Measurements from ENCODE around the gene S1PR4.
A peak's percentile ranks its signal among the peaks of the same experiment; 100 is the strongest.
"Not testable (repeated sequence)": the region's sequence is repeated elsewhere in the genome, so short reads cannot be mapped to it uniquely, and the experiment has no call there.

S1PR4 gene

DNA sequence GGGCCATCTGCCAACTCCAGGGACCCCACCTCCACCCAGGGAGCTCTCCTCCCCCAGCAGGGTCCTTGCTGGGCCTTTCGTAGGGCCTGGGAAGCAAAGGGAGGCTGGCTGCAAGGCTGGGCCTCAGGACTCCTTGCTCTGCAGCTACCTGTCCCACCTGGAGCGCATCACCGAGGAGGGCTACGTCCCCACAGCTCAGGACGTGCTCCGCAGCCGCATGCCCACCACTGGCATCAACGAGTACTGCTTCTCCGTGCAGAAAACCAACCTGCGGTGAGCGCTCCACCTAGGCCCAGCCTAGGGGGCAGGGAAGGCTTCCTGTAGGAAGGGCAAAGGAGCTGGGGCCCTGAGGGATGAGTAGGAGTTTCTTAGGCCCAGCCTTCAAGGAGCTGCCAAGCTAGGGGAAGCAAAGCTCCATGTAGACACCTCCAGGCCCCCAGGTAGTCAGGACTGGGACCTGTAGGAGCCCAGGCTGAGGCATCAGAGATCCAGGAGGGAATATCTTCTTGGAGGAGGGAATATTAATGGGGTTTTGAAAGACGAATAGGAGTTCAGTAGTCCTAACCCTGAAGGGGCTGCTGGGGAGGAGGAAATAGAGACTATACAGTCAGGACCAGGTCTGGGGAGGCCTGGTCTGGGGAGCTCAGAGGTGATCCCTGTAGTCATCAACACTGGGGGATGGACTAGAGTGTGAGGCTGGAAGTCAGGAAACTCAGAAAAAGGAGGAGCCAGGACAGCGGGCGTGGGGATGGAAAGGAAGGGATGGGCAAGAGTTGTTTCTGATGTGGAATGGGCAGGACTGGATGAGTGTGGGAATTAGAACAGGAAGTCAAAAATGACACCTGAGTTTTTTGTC, 26.8 kb upstream of the S1PR4 start:
- DNase-seq (ENCODE audit: low spot score) (no peak), FAIRE-seq (no peak)

DNA sequence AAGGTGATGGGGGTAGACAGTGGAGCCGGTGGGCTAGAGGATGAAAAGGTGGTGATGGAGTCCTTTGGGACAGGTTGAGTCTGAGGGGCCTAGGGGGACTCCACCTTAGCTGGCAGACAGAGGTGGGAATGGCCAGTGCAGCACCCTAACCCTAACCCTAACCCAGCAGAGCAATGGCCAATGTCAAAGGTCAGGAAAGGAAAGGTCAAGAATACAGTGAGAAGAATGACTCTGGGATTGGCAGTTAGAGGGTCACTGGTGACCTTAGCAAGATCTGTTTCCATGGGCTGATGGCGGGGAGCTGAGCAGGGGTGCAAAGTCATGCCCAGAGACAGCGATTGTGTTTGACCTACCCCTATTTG, 26.2 kb upstream of the S1PR4 start:
- no peak for FAIRE-seq
- no peak for DNase-seq (ENCODE audit: low spot score)

GRCh38 chr19:3153286-3154230, 25.0 kb upstream of the S1PR4 start:
- no peak for DNase-seq (ENCODE audit: low spot score)
- no peak for FAIRE-seq

GRCh38 chr19:3154447-3154846, 24.1 kb upstream of the S1PR4 start:
- peak; percentile 62 for FAIRE-seq
- DNase-seq (ENCODE audit: low spot score) = not testable (repeated sequence)

DNA sequence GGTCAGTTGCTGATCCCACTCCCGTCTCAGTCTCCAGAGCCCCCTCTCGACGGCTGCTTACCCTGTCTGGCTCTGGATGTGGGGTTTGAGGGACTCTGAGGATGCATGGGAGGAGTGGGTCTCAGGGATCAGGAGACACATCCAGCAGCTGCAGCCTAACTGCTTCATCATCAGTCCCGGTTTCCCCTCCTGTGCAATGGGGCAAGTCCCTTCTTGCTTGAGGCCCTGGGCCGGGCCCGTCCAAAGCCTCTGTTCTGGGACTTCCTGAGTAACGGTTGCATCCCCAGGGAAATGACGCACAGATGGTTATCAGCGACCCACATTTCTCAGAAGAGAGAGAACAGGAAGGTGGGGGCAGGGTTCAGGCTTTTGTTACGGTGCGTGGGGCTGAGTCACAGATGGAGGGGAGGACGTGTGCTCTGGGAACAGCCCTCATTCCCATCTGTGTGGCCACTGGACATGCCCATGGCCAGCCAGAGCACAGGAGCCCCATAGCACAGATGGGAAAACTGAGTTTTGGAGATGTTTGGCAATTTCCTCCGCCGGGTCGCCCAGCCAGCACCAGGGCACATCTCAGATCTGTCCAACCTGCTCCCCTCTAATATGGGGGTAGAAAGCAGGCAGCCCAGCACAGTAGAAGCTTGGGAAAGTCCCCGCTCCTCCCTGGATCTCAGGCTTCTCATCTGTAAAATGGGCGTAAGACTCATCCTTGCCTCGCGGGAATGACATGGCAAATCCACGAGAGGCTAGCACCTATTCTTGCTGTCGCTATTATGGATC, 23.4 kb upstream of the S1PR4 start:
- FAIRE-seq = no peak
- peak; percentile 85 for DNase-seq (ENCODE audit: low spot score)

DNA sequence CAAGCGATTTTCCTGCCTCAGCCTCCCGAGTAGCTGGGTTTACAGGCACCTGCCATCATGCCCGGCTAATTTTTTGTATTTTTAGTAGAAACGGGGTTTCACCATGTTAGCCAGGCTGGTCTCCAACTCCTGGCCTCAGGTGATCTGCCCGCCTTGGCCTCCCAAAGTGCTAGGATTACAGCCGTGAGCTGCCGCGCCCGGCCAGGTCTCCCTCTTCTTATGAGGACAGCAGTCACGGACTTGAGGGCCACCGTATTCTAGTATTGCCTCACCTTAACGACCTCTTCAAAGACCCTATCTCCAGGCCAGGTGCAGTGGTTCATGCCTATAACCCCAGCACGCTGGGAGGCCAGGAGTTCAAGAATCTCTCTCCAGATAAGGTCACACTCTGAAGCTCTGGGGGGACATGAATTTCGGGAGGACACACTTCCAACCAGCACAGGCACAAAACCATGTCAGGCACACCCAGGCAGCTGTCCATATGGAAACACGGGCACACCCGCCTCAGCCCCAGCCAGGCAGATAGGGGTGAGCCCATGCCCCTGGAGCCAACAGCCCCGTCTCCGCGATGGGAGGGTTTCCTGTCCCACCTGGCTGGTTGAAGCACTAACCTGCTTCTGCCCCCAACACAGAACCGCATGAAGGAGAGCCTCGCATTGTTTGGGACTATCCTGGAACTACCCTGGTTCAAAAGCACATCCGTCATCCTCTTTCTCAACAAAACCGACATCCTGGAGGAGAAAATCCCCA, 21.3 kb upstream of the S1PR4 start:
- no peak for DNase-seq (ENCODE audit: low spot score)

DNA sequence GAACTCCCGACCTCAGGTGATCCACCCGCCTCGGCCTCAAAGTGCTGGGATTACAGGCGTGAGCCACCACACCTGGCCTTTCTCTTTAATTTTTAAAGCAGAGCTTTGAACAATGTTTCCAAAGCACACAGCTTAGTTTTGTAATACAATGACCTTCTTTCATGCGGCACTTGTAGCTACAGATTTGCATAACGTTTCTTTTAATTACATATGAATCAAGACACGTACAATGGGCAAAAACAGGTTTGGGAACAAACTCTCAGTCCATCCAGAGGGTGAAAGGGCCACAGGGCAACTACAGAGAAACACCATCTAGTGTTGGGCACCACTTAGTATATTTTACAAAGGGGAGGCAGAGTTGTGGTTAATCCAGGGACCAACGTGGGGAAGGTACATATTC, 19.0 kb upstream of the S1PR4 start:
- FAIRE-seq = no peak
- DNase-seq (ENCODE audit: low spot score) = no peak

More for the DNA sequence above, 21.3 kb upstream of the S1PR4 start:
- FAIRE-seq = no peak

GRCh38 chr19:3160219-3160618, 18.4 kb upstream of the S1PR4 start:
- FAIRE-seq = no peak
- no peak for DNase-seq (ENCODE audit: low spot score)

DNA sequence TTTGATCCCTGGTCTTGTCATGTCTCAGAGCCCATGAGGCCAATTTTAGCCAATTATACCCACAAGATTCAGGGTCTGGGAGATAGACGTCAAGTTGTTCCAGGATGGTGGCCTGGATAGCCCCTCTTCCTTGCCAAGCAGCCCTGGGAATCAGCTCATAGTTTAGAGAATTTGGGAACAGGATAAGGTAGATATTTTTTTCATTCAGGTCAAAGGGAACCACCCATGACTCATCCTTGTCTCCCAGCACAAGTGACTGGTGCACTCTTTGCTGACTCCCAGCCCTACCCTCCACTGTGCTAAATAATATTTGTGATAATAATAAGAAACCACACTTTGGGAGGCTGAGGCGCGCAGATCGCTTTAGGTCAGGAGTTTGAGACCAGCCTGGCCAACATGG, 17.1 kb upstream of the S1PR4 start:
- FAIRE-seq = no peak
- peak; percentile 35 for DNase-seq (ENCODE audit: low spot score)

DNA sequence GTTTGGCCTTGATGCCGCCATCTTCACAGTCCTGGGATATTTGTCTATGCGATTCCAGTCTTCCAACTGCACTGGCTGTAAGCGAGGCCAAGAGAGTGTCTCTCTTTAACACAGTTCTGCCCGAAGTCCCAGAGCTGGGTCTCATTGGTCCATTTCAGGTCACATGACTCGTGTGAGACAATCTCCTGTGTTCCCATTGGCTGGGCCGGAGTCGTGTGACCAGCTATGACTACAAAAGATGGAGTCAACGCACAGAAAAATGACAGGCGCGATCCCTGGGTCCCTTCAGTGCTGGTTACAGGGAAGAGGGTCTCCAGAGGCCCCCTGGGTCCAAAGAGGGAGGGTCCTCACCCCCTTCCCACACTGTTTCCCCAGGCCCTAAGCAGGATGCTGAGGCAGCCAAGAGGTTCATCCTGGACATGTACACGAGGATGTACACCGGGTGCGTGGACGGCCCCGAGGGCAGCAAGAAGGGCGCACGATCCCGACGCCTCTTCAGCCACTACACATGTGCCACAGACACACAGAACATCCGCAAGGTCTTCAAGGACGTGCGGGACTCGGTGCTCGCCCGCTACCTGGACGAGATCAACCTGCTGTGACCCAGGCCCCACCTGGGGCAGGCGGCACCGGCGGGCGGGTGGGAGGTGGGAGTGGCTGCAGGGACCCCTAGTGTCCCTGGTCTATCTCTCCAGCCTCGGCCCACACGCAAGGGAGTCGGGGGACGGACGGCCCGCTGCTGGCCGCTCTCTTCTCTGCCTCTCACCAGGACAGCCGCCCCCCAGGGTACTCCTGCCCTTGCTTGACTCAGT, 15.9 kb upstream of the S1PR4 start:
- FAIRE-seq (no peak), DNase-seq (ENCODE audit: low spot score) (no peak)

- FAIRE-seq = no peak
- peak; percentile 73 for DNase-seq (ENCODE audit: low spot score)
These were observed 15.2 kb upstream of the S1PR4 start for GRCh38 chr19:3163230-3163886.

GRCh38 chr19:3163943-3164342, 14.6 kb upstream of the S1PR4 start:
- DNase-seq (ENCODE audit: low spot score) (no peak), FAIRE-seq (no peak)

- no peak for DNase-seq (ENCODE audit: low spot score)
- no peak for FAIRE-seq
These were observed 10.9 kb upstream of the S1PR4 start for GRCh38 chr19:3167533-3168272.

- DNase-seq (ENCODE audit: low spot score) (peak; percentile 46), FAIRE-seq (no peak)
These were observed 6.5 kb upstream of the S1PR4 start for GRCh38 chr19:3171894-3172672.

DNA sequence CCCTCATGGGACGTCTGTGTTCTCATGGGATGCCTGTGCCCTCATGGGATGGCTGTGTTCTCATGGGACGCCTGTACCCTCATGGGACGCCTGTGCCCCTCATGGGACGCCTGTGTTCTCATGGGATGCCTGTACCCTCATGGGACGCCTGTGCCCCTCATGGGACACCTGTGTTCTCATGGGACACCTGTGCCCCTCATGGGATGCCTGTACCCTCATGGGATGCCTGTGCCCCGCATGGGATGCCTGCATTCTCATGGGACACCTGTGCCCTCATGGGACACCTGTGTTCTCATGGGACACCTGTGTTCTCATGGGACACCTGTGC, 5.9 kb upstream of the S1PR4 start:
- not testable (repeated sequence) for DNase-seq (ENCODE audit: low spot score); FAIRE-seq

- FAIRE-seq (no peak), DNase-seq (ENCODE audit: low spot score) (peak; percentile 44)
These were observed 2.5 kb upstream of the S1PR4 start for GRCh38 chr19:3175781-3176714.
